GM19328 (cell line): ENCODE results near the gene RPL7L1.
A peak's percentile ranks its signal among the peaks of the same experiment; 100 is the strongest.
"Not testable (repeated sequence)": the region's sequence is repeated elsewhere in the genome, so short reads cannot be mapped to it uniquely, and the experiment has no call there.

Experiments
- ATAC-seq: cut with Tn5 transposase; IDR thresholded peaks from one replicate; pipeline ENCODE4 v1.9.1; 2021; ENCODE audit warnings: mild to moderate bottlenecking, moderate library complexity; ENCODE audit not compliant: unreplicated experiment

Gene RPL7L1

DNA sequence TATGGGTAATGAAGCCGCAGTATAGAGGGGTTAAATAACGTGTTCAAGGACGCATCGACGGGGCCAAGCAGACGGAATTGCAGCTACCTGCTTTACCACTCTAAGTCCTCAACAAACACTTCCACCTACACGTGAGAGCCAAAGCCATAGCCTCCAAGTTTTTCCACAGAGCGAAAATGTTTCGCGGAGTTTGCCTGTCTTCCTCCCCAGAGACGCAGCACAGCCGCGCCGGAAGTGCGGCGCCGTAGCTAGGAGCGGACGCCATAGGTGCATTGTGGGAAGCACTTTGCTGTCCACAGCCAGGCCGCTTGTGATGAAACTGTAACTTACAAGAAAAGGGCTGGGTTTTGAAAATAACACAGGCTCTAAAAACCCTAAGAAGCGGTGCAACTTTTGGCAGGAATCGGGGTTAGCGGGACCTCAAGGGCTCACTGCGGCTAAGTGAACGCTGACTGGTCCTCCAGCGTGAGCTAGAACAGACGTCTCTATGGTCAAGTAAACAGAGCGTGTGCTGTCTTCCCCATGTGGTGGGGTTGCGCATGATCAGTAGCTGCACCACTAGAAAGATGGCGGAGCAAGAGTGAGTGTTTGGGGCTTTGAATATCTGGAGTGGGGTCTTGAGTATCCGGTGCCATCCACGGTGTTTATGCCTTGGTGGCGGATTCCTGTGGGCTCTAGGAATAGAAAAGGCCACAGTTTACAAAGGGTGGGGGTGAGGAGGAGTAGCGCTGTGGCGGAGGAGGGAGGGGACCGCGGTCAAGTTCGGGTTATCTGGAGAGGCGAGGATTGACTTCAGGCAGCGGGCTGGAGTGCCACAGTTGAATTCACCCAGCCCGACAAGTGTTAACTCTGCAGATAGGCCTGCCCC, at the start of gene RPL7L1:
TSS of gene RPL7L1 (plus strand) at position 245 of the 868 bp plus-strand sequence. CDS start at position 540, 295 bp downstream.
- ATAC-seq, result peak; percentile 91

DNA sequence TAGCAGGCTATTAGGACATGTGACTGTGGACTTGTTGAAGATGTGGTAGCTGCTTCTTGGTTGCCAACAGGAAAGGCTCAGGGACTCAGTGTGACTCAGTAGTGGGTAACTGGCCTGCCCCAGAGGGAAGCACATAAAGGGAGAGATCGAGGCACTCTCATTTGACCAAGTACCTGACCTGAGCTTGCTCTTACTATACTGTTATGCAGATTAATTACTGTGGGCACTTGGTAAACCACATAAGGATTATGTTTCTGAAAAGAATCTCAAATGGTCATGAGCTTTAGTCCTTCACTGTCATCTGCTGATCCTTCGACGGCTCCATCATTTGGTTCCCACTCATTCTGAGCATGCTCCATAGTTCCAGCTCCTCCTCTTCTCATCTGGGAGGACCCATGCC, 48.2 kb upstream of the RPL7L1 start:
- no peak for ATAC-seq

DNA sequence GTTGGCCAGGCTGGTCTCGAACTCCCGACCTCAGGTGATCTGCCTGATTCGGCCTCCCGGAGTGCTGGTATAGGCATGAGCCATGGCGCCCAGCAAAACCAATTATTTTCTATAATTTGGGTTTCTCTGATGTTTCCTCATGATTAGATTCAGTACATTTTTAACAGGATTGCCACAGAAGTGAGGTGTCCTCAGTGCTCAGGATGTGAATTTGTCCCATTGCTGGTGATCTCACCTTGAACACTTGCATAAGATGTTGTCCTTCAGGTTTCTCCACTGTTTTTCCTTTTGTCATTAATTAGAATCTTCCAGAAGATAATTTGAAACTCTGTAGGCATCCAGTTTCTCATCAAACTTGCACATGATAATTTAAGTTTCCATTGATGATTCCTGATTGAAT, 45.4 kb upstream of the RPL7L1 start:
- no peak for ATAC-seq

DNA sequence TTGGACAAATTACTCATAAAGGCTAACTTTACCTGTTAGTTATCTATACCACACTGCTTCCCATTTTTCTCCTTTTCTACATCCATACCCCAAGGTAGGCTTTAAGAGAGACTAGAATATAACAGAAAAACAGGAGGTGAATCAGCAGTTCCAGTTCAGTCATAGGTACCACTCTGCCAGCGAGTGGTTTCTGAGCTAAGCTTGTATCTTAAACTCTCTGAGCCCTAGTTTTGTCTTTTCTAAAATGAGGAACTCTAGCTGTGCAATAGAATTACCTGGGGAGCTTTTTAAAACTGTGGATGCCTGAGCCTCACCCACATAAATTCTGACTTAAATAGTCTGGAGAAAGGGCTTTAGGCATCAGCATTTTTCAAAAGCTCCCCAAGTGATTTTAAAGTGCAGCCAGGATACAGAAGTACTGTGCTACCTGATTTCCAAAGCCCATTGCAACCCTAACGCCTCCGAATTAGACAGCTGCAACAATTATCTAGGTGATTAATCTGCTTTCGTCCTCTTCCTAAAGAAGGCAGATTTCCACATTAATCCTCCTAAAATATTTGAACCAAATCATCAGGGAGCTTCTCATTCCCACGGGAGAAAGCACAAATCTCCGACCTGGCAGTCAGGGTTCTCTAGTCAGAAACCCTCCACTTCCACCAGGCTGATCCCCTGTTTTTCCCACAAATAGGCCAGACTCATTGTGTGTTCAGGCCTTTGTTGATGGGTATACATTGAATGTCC, 37.4 kb upstream of the RPL7L1 start:
- ATAC-seq, result no peak

GRCh38 chr6:42845327-42845694, 34.1 kb upstream of the RPL7L1 start:
- ATAC-seq, result no peak

DNA sequence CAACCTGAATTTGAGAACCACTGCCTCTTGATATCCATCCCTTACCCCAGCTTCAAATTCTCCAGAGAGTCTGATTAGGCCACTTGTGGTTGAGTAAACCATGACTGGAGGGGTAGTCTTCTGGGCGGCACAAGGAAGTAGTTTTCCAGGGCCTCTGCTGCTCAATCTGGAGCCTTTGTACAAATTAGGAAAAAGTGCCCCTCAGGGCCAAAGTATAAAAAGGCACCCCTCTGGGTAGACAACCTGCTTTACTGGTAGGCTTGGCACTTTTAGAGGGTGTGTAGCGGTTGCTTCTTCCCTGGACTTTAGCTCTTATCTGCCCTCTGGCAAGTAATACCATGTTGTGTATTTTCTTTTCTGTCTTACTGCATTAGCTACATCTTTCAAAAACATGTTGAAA, 32.9 kb upstream of the RPL7L1 start:
- no peak for ATAC-seq

- no peak for ATAC-seq
These were observed 30.7 kb upstream of the RPL7L1 start for GRCh38 chr6:42848700-42849099.

DNA sequence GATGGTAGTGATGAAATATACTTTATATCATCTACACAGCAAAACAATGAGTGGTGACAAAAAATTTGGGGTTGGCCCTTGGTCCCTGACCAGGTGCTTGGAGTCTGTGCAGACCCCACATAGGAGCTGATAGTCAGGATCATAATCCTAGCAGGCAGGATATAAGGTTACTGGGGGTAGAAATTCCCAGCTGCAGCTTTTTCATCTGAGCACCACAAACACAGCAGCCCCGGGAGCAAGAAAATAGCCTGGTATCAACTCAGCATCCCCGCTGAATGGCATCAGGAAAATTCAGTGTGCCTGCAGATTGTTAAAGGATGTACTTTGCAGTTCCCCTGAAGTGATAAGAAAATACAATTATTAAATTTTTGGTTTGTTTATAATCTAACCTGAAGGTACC, 27.8 kb upstream of the RPL7L1 start:
- ATAC-seq, result no peak

- no peak for ATAC-seq
These were observed 19.4 kb upstream of the RPL7L1 start for GRCh38 chr6:42860036-42860435.

DNA sequence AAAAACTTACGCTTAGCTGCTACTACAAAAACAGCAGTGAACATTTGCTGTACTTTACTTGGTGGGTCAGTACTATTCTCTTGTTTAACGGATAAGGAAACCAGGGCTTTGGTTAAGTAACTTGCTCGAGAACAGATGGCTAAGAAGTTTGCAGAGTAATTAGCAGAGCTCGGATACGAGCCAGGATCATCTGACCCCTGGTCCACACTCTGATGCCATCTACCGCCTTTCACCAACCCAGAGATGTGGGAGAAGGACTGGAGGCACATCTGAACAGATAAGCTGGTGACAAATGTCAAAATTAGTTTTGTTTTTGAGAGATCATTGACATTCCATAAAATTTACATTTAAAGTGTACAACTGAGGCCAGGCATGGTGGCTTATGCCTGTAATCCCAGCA, 18.9 kb upstream of the RPL7L1 start:
- ATAC-seq, result no peak

DNA sequence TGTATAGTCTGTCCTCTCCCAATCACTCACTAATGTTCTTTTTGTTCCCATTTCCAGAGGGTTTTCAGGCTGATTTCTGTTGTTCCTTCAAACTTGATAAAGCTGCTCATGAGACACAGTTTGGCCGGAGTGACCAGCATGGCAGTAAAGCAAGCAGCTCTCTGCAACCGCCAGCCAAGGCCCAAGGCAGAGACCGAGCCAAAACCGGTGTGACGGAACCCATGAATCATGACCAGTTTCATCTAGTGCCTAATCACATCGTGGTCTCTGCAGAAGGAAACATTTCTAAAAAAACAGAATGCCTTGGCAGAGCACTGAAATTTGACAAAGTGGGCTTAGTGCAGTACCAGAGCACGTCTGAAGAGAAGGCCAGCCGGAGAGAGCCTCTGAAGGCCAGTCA, 14.8 kb upstream of the RPL7L1 start:
- ATAC-seq, result no peak

DNA sequence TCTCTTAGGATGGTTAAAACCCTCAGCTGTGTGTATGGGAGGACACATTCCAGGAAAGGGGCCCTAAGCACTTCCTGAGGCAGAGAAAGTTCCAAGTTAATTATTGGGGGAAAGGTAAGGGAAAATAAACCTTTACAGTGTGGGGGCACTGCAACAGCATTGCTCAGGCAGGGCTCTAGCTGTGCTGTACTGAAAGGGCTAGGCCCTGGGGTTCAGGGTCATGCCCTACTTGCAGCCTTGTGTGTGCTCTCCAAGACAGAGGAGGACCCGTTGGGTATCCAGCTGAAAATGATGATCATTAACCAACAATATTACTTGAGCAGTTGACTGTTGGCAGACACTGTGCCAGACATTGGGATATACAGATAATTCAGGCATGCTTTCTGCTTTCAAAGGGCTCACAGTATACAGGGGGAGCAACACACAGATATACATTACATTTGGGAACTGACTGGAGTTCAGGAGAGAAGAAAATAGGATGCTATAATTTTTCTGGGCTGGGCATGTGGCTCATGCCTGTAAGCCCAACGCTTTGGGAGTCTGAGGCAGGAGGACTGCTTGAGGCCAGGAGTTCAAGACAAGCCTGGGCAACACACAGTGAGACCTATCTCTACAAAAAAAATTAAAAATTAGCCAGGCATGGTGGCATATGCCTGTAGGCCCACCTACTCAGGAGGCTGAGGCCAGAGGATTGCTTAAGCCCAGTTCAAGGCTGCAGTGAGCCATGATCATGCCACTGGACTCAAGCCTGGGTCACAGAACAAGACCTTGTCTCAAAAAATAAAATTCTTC, 9.1 kb upstream of the RPL7L1 start:
- ATAC-seq, result no peak

GRCh38 chr6:42871711-42872110, 7.7 kb upstream of the RPL7L1 start:
- ATAC-seq, result no peak

DNA sequence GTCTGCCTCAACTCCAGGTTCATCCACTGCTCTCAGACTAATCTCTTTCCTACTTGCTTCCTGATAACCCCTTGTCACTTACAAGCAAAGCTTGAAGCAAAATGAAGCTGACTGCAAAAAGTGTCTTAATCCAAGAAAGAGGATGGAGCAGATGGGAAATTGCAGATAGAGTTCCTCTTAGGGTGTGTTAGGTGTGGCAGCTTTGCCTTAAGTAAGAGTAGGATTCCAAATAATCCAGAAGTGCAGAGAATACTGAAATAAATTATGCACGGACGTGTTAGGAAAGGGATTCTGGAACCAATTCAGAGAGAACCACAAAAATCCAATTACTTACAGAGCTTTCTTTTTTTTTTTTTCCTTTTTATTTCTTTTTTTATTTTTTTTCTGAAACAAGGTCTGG, 6.1 kb upstream of the RPL7L1 start:
- no peak for ATAC-seq

- ATAC-seq, result no peak
These were observed 1.7 kb upstream of the RPL7L1 start for GRCh38 chr6:42877695-42878094.

- not testable (repeated sequence) for ATAC-seq
These were observed 913 bp downstream of the RPL7L1 start for GRCh38 chr6:42880240-42880817.

- not testable (repeated sequence) for ATAC-seq
These were observed 1.5 kb downstream of the RPL7L1 start for GRCh38 chr6:42880871-42881270.

- no peak for ATAC-seq
These were observed 6.3 kb downstream of the RPL7L1 start for GRCh38 chr6:42885702-42886101.

DNA sequence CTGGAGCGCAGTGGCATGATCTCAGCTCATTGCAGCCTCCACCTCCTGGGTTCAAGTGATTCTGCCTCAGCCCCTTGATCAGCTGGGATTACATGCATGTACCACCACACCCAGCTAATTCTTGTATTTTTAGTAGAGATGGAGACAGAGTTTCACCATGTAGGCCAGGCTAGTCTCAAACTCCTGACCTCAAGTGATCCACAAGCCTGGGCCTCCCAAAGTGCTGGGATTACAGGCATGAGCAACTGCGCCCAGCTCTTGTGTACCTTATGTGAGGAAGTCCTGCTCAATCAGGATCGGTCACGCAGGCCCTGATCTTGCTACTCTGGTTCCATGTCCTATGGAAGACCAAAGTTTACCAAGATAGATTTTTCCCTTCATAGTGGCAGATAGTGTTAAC, 8.8 kb downstream of the RPL7L1 start:
- not testable (repeated sequence) for ATAC-seq

DNA sequence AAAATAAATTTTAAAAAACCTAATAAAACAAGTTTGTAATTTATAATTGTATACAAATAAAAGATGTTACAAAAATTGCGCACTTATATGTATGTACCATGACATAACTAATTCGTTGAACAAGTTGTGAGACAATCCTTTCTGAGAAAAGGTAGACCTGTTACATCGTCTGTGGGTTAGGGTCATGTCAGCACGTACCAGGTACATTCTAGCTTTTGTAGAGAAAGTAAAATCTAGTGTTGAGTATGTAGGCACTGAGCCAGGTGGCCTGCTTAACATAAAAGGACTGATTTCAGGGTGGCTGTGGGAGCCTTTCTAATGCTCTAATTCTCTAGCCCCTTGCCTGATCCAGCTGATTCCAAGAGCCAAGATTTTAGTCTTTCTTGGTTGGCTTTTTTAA, 10.4 kb downstream of the RPL7L1 start:
- no peak for ATAC-seq
